ENCODE data around the gene TMEM247. TPM values are rescaled to one million over a fixed set of nuclear protein-coding genes. Genes with fewer than 3 reads are reported as not detected.
A peak's percentile ranks its signal among the peaks of the same experiment; 100 is the strongest.

Gene TMEM247
- 0.32 TPM in 1 of 2 replicates, not detected in the other for total RNA-seq

DNA sequence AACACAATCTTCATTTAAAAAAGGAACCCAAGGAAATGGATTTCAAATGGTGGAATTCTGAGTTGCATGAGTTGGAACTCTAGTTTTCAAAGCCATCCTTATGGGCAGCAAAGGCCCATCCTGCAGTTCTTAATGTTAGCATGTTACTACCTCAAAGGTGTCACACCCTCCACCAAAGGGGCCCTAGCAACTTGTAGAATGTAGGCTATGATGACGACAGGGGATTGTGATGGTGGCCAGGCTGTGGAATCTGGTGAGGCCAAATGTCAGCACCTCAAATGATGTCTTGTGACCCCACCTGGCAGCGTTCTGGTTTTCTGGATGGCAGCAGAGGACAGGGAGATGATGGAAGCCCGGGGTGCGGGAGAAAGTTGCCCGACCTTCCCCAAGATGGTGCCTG is at the start of gene TMEM247:
Gene TMEM247 (plus strand): TSS at position 301 of the 400 bp plus-strand sequence.
- H3K4me3 ChIP-seq (ENCODE audit: low read depth, low read length), result no peak within 1 kb of the TSS
- TF ChIP-seq, protein P1, sequence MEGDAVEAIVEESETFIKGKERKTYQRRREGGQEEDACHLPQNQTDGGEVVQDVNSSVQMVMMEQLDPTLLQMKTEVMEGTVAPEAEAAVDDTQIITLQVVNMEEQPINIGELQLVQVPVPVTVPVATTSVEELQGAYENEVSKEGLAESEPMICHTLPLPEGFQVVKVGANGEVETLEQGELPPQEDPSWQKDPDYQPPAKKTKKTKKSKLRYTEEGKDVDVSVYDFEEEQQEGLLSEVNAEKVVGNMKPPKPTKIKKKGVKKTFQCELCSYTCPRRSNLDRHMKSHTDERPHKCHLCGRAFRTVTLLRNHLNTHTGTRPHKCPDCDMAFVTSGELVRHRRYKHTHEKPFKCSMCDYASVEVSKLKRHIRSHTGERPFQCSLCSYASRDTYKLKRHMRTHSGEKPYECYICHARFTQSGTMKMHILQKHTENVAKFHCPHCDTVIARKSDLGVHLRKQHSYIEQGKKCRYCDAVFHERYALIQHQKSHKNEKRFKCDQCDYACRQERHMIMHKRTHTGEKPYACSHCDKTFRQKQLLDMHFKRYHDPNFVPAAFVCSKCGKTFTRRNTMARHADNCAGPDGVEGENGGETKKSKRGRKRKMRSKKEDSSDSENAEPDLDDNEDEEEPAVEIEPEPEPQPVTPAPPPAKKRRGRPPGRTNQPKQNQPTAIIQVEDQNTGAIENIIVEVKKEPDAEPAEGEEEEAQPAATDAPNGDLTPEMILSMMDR (IDR thresholded peaks at IDR 0.05; ENCODE audit: insufficient read depth, low read depth, low read length), result no peak
- DNase-seq (ENCODE audit: low read depth), result no peak

DNA sequence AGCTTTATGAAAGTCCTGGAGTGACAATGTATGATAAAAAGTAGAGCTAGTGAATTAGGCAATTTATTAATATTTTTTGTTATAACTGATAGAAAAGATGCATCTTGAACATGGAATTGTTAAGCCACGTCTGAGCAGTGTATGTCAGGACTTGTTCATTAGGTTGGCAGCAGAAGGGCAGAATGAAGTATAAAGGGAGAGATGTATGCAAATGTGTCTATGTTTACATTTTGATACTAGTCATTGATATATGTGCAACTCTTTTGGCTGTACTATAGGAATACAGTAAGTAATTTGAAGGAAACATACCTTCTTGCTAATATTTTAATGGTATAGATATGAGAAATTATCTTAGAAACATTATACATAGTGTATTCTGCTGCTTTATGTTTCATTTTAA is 49.0 kb upstream of the TMEM247 start:
- H3K4me3 ChIP-seq (ENCODE audit: low read depth, low read length), result peak overlapping the region; percentile 54
- TF ChIP-seq, protein P1 (IDR thresholded peaks at IDR 0.05; ENCODE audit: insufficient read depth, low read depth, low read length), result no peak
- no peak for DNase-seq (ENCODE audit: low read depth)

DNA sequence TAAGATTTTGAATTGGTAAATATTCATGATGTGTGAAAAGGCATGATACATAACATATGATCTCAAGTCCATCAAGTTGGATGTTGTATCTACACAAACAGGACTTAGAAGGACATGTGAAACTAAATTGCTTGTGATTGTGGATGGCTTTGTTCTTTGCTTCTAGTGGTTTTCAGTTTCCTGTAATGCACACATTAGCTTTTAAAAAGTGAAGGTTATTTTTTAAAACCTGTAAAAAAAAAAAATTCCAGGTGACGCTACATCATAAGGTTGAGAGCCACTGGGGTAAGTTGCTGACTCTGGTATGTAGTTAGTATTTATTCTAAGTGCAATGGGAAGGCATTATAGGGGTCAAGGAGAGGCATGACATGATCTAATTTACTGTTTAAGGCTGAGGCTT is 48.4 kb upstream of the TMEM247 start:
- no peak overlapping the region for H3K4me3 ChIP-seq (ENCODE audit: low read depth, low read length)
- TF ChIP-seq, protein P1 (IDR thresholded peaks at IDR 0.05; ENCODE audit: insufficient read depth, low read depth, low read length), result no peak
- no peak for DNase-seq (ENCODE audit: low read depth)

DNA sequence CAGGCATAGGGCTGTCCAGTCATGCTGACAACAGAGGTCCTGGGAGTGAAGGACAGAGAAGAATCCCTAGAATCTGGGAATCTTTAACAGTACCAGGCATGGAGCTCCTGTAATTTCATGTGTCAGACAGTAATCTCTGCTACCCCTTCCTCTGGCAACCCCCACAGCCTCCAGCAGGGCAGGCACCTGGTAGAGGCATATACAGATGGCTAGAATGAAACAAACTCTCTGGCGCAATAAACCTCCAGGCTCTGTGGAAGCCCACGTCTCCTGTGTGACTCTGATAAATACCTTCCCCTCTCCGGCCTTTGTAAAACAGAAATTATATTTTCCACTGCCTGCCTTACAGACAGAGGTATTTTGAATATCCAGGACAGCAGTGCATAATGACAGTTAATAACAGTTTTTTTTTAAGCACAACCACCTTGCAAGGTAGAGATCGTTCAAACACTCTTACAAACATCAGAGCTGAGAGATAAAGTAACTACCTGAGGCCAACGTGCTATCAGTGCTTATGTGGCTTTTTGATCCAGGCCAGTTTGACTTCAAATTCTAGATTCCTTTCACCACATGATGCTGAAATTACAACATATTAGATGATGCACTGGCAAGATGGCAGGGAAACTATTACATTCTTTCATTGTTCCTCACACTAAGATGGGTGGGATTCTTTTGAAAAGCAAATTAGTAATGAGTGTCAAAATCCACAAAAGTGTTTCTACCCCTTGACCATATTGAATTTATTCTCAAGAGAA is 47.7 kb upstream of the TMEM247 start:
- DNase-seq (ENCODE audit: low read depth), result no peak
- no peak overlapping the region for H3K4me3 ChIP-seq (ENCODE audit: low read depth, low read length)
- TF ChIP-seq, protein P1 (IDR thresholded peaks at IDR 0.05; ENCODE audit: insufficient read depth, low read depth, low read length), result no peak

DNA sequence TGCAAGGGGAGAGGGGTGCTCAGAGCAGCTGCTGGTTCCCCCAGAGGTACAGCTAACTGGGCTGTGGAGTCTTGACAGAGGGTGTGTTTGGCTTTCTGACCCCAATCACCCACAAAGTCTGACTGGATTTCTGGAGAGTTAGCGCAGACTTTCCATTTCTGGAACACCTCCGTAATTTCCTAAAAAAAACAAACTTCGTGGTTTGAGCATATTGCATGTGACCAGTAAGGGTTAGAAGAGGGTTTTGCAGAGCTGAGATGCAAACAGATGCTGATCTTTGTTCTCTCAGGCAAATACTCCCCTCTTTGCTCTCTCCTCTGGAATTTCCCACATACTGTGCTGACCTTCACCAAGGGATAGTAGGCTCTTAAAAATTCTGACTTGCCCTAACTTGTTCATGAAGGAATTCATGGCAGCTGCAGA is 44.5 kb upstream of the TMEM247 start:
- peak; percentile 82 for DNase-seq (ENCODE audit: low read depth)
- no peak overlapping the region for H3K4me3 ChIP-seq (ENCODE audit: low read depth, low read length)
- TF ChIP-seq, protein P1 (IDR thresholded peaks at IDR 0.05; ENCODE audit: insufficient read depth, low read depth, low read length), result no peak

DNA sequence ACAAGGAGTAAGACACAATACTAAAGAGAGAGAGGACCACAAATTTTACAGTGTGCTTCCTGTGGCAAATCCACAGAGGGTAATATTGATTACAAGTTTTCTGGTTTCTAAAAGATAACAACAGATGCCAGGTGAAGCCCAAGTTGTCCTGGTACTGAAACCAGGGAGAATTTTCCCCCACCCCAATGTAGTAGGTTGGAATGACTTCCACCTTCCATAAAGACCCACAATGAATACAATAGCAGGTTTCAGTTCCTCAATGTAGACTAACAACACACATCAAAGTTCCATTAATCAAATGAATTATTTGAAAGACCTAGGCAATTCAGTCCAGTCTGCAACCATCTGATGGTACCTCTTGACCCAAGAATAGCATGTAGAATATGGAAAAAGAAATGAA is 44.0 kb upstream of the TMEM247 start:
- TF ChIP-seq, protein P1 (IDR thresholded peaks at IDR 0.05; ENCODE audit: insufficient read depth, low read depth, low read length), result no peak
- no peak for DNase-seq (ENCODE audit: low read depth)
- H3K4me3 ChIP-seq (ENCODE audit: low read depth, low read length), result no peak overlapping the region

Measured in fibroblast of villous mesenchyme (primary cell).